SU-DHL-6 (cell line): ENCODE results near the gene FBRSL1.

Source experiments
- CTCF ChIP-seq: fragments of 200-600 bp; sonication (generic); IDR thresholded peaks from one replicate; pipeline ENCODE4 v1.5.1; 2017; ENCODE audit warnings: antibody characterized with exemption, mild to moderate bottlenecking, low read length, moderate library complexity; ENCODE audit not compliant: insufficient read depth, poor library complexity, severe bottlenecking
- EZH2phosphoT487 ChIP-seq: fragments of 200-600 bp; sonication (generic), shearing (Covaris generic); conservative IDR thresholded peaks from 2 replicates; pipeline ENCODE4 v1.6.1; 2018; ENCODE audit warnings: mild to moderate bottlenecking, antibody characterized with exemption, low read length, moderate library complexity, mixed read lengths

GRCh38 chr12:132443091-132443490, 46.9 kb upstream of the FBRSL1 start:
- TF ChIP-seq CTCF: no peak
- no peak for TF ChIP-seq EZH2phosphoT487
